Astrocyte (in vitro differentiated cells and primary cell): Measurements from ENCODE around the gene POGZ.

Source experiments
- CTCF ChIP-seq: IDR thresholded peaks from 2 replicates; pipeline ENCODE4 v1.5.1; 2011; ENCODE audit warnings: low read depth, mild to moderate bottlenecking, inconsistent platforms, low read length, moderate library complexity; ENCODE audit not compliant: insufficient read depth
- EZH2 ChIP-seq: IDR thresholded peaks from 2 replicates; pipeline ENCODE4 v1.6.1; 2012; ENCODE audit warnings: mild to moderate bottlenecking, low read length, inconsistent platforms; ENCODE audit not compliant: insufficient read depth

DNA sequence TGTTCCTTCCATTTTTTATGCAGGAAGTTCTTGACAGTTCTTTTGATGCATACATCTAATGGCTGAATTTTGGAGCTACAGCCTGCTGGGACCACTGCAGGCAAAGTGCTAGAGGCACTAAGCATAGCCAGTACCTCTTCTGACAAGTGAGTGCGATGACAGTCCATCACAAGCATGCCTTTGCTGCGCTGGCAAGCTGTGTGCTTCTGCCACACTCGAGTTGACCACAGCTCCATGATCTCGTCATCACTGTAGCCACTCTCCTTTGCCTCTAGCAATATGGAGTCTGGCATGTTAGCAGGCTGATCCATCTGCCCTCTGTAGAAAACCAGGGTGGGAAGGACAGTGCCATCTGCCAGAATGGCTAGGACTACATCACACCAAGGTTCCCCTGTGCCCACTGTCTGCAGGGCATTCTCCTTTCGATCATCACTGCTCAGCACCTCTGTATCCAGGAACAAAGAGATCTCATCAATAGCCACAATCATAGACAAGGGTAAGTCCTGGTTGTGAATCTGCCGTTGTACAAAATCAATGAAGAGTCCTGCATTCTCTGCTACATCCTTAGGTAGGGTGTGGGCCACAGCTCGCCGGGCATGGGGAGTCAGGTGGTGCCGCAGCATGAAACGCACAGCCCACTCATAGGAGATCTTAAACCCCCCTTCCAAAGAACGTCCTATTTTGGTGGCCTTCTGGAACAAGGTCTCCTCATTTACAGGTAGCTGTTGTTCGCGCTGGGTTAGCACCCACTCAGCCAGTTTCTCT lies 53.9 kb downstream of the POGZ start:
- TF ChIP-seq CTCF = no peak
- TF ChIP-seq EZH2 = no peak
